GM19239 (cell line): Measurements from ENCODE around the gene XKR7.
"Not testable (repeated sequence)": the region's sequence is repeated elsewhere in the genome, so short reads cannot be mapped to it uniquely, and the experiment has no call there.

ENCODE experiments used
- DNase-seq: peaks from one replicate; pipeline ENCODE4 v3.0.0; 2011; ENCODE audit warnings: low spot score; ENCODE audit not compliant: insufficient read length
- FAIRE-seq: peaks from 2 replicates; lab custom pipeline; 2011; peaks lifted over from hg19 to GRCh38; lab: Jason Lieb, UNC

Gene XKR7

DNA sequence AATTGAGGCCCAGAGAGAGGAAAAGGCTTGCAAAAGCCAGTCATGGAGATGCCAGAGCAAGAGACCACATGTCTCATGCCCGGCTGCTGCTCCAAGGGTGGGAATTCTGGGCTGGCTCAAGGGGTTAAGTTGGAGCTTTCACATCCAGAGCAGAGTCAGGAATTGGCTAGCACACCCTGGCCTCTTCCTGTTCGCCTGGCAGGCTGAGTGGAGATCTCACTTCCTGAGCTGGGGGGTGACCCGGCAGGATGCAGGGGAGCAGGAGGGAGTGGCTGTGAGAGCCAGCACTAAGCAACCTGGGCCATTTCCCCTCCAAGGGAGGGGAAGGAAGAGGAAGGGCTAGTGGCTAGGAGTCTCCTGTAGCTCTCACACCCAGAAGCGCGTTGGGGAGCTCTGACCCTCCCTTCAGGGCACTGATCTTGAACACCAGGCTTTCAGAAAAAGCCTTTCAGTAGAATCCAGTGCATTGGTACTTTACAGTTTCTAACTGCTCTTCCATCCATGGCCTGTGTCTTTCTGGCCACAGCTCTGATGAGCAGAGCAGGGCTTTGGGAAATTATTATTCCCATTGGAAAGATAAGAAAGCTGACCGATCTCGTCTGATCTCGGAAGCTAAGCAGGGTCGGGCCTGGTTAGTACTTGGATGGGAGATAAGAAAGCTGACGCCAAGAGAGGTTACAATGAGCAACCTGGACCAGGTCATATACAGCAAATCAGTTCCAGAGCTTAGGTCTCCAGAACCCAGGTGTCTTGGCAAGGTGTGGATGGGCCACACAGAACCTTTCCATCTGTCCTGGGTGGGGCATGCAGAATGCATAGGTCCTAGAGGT, 40.1 kb downstream of the XKR7 start:
- no peak for DNase-seq

DNA sequence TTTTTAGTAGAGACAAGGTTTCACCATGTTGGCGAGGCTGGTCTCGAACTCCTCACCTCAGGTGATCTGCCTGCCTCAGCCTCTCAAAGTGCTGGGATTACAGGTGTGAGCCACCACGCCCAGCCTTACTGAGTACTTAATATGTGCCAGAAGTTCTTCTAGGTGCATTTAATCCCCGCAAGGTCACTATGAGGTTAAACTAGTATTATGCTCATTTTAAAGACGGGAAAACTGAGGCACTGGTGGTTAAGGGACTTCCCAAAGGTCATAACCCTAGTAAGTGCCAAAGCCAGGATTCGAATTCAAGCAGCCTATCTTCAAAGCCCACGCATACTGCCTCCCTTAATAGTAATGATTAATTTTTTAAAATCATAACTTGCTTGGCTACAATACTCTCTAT, 41.6 kb downstream of the XKR7 start:
- DNase-seq (no peak), FAIRE-seq (no peak)

More for the DNA sequence above, 40.1 kb downstream of the XKR7 start:
- no peak for FAIRE-seq

GRCh38 chr20:32010101-32010500, 42.1 kb downstream of the XKR7 start, which contains the start of gene CCM2L:
Gene CCM2L (plus strand): TSS chr20:32010438. CDS start chr20:32010455, 17 bp downstream.
- no peak for FAIRE-seq
- no peak for DNase-seq

GRCh38 chr20:32010666-32011065, 42.7 kb downstream of the XKR7 start:
- DNase-seq: no peak
- no peak for FAIRE-seq

DNA sequence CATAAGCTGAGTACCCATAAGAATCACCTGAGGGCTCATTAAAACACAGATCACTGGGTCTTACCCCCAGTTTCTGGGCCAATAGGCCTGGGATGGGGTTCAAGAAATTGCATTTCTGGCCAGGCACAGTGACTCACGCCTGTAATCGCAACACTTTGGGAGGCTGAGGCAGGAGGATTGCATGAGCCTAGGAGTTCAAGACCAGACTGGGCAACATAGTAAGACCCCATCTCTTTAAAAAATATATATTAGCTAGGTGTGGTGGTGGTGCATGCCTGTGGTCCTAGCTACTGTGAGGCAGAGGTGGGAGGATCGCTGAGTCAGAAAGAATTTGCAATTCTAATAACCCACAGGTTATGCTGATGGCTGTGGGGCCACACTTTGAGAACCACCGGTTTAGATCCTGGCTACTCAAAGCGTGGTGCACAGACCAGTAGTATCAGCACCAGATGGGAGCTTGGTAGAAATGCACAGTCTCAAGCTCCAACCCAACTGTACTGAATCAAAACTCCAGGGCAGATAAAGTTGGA, 44.3 kb downstream of the XKR7 start:
- DNase-seq: no peak
- FAIRE-seq: no peak

DNA sequence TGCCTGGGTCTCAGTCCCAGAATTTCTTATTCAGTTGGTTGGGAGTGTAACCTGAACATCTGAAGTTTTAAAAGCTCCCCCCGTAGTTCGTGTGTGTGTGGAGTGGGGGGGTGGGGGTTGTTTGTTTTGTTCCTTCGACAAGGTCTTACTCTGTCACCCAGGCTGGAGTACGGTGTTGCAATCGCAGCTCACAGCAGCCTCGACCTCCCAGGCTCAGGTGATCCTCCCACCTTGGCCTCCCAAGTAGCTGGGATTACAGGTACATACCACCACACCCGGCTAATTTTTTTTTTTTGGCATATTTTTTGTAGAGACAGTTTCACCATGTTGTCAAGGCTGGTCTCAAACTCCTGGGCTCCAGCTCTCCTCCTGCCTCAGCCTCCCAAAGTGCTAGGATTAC, 45.4 kb downstream of the XKR7 start:
- no peak for FAIRE-seq
- no peak for DNase-seq

DNA sequence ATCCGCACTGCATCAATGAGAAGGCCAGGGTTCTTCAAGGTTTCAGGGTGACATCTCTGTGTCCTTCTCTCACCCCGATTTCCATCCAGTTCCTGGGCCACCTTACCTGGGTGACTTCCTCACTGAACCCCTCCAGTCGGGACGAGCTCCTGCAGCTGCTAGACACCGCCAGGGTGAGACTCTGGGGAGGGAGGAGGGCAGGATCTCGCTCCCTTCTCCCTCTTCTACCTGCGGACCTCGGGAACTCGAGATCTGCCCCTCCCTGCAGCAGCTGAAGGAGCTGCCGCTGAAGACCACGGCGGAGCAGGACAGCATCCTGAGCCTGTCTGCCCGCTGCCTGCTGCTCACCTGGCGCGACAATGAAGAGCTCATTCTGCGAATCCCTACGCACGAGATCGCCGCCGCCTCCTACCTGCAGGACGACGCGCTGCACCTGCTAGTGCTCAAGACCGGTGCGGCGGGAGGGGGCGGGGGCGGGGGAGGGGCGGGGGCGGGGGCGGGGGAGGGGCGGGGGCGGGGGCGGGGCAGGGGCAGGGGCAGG, 49.8 kb downstream of the XKR7 start:
- no peak for FAIRE-seq

GRCh38 chr20:32018269-32019155, 50.6 kb downstream of the XKR7 start:
- FAIRE-seq: no peak
- DNase-seq: peak; percentile 68

More for the DNA sequence above, 49.8 kb downstream of the XKR7 start:
- peak; percentile 39 for DNase-seq

DNA sequence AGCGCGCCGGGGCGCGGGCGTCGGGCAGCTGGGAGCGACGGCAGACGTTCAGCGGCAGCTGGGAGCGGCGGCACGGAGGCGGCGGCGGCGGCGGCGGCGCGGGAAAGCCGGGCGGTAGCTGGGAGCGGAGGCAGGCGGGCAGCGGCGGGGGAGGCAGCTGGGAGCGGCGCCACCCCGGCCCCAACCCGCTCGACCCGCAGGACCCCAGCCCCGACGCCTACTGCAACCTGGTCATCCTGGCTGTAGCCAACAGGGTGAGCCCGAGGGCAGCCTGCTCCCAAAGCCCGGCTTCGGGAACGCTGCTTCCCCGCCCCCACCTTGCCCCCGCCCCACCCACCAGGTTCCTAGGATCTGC, 51.2 kb downstream of the XKR7 start:
- DNase-seq (no peak), FAIRE-seq (no peak)

GRCh38 chr20:32019563-32020463, 51.9 kb downstream of the XKR7 start:
- FAIRE-seq (no peak), DNase-seq (no peak)

GRCh38 chr20:32021091-32021490, 53.1 kb downstream of the XKR7 start:
- FAIRE-seq: no peak
- no peak for DNase-seq

DNA sequence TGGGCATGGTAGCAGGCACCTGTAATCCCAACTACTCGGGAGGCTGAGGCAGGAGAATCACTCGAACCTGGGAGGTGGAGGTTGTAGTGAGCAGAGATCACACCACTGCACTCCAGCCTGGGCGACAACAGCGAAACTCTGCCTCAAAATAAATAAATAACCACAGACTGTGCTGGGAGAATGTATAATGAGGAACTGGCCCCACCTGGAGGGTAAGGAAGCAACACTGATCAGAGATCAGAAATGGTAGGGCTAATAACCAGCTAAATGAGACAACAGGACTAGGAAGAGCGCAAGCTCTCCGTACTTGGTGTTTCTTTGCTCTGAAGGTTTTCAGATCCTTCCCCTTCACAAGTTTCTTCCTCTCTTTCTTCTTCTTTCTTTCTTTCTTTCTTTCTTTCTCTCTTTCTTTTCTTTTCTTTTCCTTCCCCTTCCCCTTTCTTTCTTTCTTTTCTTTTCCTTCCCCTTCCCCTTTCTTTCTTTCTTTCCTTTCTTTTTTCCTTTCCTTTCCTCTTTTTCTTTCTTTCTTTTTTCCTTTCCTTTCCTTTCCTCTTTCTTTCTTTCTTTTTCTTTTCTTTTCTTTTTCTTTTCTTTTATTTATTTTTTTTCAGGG, 56.8 kb downstream of the XKR7 start:
- FAIRE-seq (no peak), DNase-seq (no peak)

DNA sequence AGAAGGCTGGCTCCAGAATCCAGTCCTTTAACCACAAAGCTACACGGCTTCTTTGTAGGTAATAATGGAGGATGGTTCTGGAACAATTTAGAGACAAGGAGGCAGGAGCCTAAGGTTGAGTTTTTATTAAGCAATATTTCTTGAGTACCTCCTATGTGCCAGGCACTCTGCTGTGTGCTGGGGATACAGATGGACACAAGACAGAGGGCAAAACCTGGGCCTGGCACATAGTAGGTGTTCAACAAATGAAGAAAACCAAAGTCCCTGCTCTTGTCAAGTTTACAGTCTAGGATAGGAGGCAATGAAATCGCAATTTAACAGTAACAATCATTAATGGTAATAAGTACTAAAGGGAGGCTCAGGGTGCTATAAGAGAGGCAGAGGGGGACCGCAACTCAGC, 59.7 kb downstream of the XKR7 start:
- no peak for DNase-seq
- FAIRE-seq: no peak

DNA sequence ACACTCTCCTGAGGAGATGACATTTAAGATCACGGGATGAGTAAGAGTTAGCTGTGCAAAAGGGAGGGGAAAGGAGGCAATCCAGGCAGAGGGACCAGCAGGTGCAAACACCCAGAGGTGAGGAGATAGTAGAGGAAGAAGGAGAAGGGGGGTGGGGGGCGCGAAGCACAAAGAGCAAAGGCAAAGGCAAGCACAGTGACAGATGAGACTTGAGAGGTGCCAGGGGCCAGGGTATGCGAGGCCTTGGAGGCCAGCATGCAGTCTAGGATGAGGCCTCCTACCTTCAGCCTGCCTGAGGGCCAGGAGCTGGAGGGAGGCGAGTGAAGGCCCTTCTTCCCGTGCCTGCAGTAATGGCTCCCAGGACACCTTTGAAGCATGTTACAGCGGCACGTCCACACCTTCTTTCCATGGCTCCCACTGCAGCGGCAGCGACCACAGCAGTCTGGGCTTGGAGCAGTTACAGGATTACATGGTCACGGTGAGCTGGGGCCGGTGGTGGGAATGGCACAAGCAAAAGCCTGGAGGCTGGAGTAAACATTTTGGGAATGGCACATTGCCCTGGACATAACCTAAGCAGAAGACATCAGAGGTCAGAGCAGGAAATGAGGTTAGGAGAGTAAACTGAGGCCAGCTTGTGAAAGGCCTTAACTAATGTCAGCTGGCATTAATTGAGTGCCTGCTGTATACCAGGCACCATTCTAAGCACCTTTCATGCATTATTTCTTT, 60.9 kb downstream of the XKR7 start:
- FAIRE-seq: no peak
- no peak for DNase-seq

DNA sequence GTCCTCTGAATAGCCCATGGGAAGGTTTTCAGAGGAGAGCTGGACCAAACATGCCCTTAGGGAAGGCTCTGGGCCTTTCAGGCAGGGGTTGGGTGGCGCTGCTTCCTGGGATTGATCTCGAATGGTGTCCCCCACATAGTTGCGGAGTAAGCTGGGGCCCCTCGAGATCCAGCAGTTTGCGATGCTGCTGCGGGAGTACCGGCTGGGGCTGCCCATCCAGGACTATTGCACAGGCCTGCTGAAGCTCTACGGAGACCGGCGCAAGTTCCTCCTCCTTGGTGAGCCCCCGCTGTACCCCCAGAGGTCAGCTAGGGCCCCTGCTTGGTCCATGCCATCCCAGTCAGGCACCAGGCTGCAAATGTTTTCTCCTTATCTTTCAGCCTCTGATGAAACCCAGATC, 61.6 kb downstream of the XKR7 start:
- DNase-seq (no peak), FAIRE-seq (no peak)

- no peak for DNase-seq
- peak; percentile 76 for FAIRE-seq
These were observed 63.3 kb downstream of the XKR7 start for GRCh38 chr20:32031007-32031958.

- FAIRE-seq (no peak), DNase-seq (no peak)
These were observed 65.4 kb downstream of the XKR7 start for GRCh38 chr20:32033316-32033715.

GRCh38 chr20:32033721-32034120, 65.8 kb downstream of the XKR7 start:
- not testable (repeated sequence) for DNase-seq, FAIRE-seq
